ENCODE data around the gene ALOX15. TPM values are rescaled to one million over a fixed set of nuclear protein-coding genes. Genes with fewer than 3 reads are reported as not detected.
"Not testable (repeated sequence)": the region's sequence is repeated elsewhere in the genome, so short reads cannot be mapped to it uniquely, and the experiment has no call there.

The ALOX15 gene
- total RNA-seq, 1 donor from 2014 or later = not detected

GRCh38 chr17:4664230-4664629 lies 22.8 kb upstream of the ALOX15 start:
- H3K4me3 Mint-ChIP-seq = no peak overlapping the region
- ATAC-seq (ENCODE audit: low read depth) (no peak), DNase-seq (no peak)
- no peaks in the 10 kb centered on the region for H3K4me1 Mint-ChIP-seq
- CTCF ChIA-PET = no interaction called here
- TF ChIP-seq, protein P1, sequence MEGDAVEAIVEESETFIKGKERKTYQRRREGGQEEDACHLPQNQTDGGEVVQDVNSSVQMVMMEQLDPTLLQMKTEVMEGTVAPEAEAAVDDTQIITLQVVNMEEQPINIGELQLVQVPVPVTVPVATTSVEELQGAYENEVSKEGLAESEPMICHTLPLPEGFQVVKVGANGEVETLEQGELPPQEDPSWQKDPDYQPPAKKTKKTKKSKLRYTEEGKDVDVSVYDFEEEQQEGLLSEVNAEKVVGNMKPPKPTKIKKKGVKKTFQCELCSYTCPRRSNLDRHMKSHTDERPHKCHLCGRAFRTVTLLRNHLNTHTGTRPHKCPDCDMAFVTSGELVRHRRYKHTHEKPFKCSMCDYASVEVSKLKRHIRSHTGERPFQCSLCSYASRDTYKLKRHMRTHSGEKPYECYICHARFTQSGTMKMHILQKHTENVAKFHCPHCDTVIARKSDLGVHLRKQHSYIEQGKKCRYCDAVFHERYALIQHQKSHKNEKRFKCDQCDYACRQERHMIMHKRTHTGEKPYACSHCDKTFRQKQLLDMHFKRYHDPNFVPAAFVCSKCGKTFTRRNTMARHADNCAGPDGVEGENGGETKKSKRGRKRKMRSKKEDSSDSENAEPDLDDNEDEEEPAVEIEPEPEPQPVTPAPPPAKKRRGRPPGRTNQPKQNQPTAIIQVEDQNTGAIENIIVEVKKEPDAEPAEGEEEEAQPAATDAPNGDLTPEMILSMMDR (IDR thresholded peaks at IDR 0.05) = no peak
- POLR2A ChIA-PET = no interaction called here
- H3K9me3 Mint-ChIP-seq = no peaks in the 10 kb centered on the region
- intact Hi-C loops (cut with micrococcal nuclease) = no loop called here
- H3K27ac Mint-ChIP-seq = no peak overlapping the region
- no peaks in the 10 kb centered on the region for H3K36me3 Mint-ChIP-seq (ENCODE audit: low read depth)
- peaks cover 8% of the 10 kb centered on the region for H3K27me3 Mint-ChIP-seq

GRCh38 chr17:4663711-4664110 lies 22.2 kb upstream of the ALOX15 start:
- ChIA-PET CTCF (interaction anchor here (0.6 kb wide), 1 partner anchor 118 kb away, joined by 3 read pairs; no protein-coding TSS in a partner anchor), POLR2A (no interaction called here)
- no peak overlapping the region for H3K27ac Mint-ChIP-seq
- H3K4me1 Mint-ChIP-seq = no peaks in the 10 kb centered on the region
- DNase-seq (no peak), ATAC-seq (ENCODE audit: low read depth) (no peak)
- no peaks in the 10 kb centered on the region for H3K9me3 Mint-ChIP-seq
- H3K36me3 Mint-ChIP-seq (ENCODE audit: low read depth) = no peaks in the 10 kb centered on the region
- intact Hi-C loops (cut with micrococcal nuclease) = no loop called here
- TF ChIP-seq, protein P1 (IDR thresholded peaks at IDR 0.05) = no peak
- H3K4me3 Mint-ChIP-seq = no peak overlapping the region
- peaks cover 10% of the 10 kb centered on the region for H3K27me3 Mint-ChIP-seq

- CTCF ChIA-PET = no interaction called here
- intact Hi-C loops (cut with micrococcal nuclease) = no loop called here
- H3K27me3 Mint-ChIP-seq = peaks cover 15% of the 10 kb centered on the region
- no peak for DNase-seq
- no peak for ATAC-seq (ENCODE audit: low read depth)
- H3K4me3 Mint-ChIP-seq = no peak overlapping the region
- POLR2A ChIA-PET = no interaction called here
- H3K4me1 Mint-ChIP-seq = peaks cover 2% of the 10 kb centered on the region
- TF ChIP-seq, protein P1 (IDR thresholded peaks at IDR 0.05) = no peak
- H3K36me3 Mint-ChIP-seq (ENCODE audit: low read depth) = no peaks in the 10 kb centered on the region
- no peaks in the 10 kb centered on the region for H3K9me3 Mint-ChIP-seq
- no peak overlapping the region for H3K27ac Mint-ChIP-seq
Observed at GRCh38 chr17:4658478-4659305, 17.2 kb upstream of the ALOX15 start.

DNA sequence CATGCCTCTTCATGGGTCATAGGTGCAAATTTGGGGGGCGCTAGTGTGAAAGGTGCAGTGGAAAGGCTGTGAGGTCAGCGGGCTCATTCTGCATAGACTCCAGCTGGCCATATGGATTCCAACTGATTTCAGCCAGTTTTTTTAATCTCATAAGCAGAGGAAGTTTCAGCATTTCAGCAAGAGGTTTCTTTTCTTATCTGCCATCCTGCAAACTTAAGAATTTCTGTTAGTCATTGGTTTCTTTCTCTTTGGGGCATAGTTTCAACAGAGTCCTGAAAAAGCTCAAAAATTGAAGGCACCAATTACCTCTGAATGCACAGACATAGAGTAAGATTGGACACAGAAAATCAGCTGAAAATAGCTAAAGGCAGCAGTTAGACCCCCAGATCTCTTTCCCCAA lies 16.2 kb upstream of the ALOX15 start:
- no peak overlapping the region for H3K27ac Mint-ChIP-seq
- ChIA-PET POLR2A (no interaction called here), CTCF (no interaction called here)
- intact Hi-C loops (cut with micrococcal nuclease) = no loop called here
- ATAC-seq (ENCODE audit: low read depth) = no peak
- no peak overlapping the region for H3K4me3 Mint-ChIP-seq
- TF ChIP-seq, protein P1 (IDR thresholded peaks at IDR 0.05) = no peak
- no peaks in the 10 kb centered on the region for H3K9me3 Mint-ChIP-seq
- H3K36me3 Mint-ChIP-seq (ENCODE audit: low read depth) = no peaks in the 10 kb centered on the region
- DNase-seq = no peak
- H3K27me3 Mint-ChIP-seq = peaks cover 16% of the 10 kb centered on the region
- H3K4me1 Mint-ChIP-seq = peaks cover 2% of the 10 kb centered on the region

DNA sequence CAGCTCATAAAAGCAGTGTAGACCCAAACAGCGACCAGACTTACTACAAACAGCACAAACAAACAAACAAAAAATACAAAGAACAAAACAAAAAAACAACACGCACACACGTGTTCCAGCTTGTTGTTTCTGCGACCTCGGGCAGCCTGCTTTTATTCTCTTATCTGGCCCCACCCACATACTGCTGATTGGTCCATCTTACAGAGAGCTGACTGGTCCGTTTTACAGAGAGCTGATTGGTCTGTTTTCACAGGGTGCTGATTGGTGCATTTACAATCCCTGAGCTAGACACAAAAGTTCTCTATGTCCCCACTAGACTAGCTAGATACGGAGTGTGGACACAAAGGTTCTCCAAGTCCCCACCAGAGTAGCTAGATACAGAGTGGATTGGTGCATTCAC lies 14.5 kb upstream of the ALOX15 start:
- H3K27ac Mint-ChIP-seq; ATAC-seq (ENCODE audit: low read depth); intact Hi-C loops (cut with micrococcal nuclease); H3K36me3 Mint-ChIP-seq (ENCODE audit: low read depth); H3K4me1 Mint-ChIP-seq; H3K4me3 Mint-ChIP-seq; DNase-seq; POLR2A ChIA-PET; CTCF ChIA-PET; H3K9me3 Mint-ChIP-seq: not testable (repeated sequence)
- H3K27me3 Mint-ChIP-seq = peaks cover 18% of the 10 kb centered on the region
